GM13976 (cell line): ENCODE data around the gene ITGB8.

Source experiments
- DNase-seq: peaks from one replicate; pipeline ENCODE4 v3.0.0; 2012; ENCODE audit warnings: low spot score
- CTCF ChIP-seq: IDR thresholded peaks from 2 replicates; pipeline ENCODE4 v1.5.1; 2012; ENCODE audit warnings: borderline replicate concordance, mild to moderate bottlenecking; ENCODE audit not compliant: insufficient read depth; ENCODE audit errors: extremely low read depth, missing control alignments, control extremely low read depth
- in situ Hi-C: fragments of 300-500 bp; cut with MboI; formaldehyde crosslinking; loops from one replicate; pipeline ENCODE4 v1.12.0; 2022; ENCODE audit warnings: low sequenced_read_pairs, mixed read lengths, inconsistent platforms; ENCODE audit not compliant: unreplicated experiment

Gene ITGB8

GRCh38 chr7:20343205-20343604 is 12.5 kb downstream of the ITGB8 start:
- no peak for DNase-seq
- TF ChIP-seq CTCF = no peak
- in situ Hi-C loops = no loop called here

GRCh38 chr7:20343941-20344340 is 13.2 kb downstream of the ITGB8 start:
- in situ Hi-C loops = no loop called here
- no peak for DNase-seq

GRCh38 chr7:20344396-20344795 is 13.7 kb downstream of the ITGB8 start:
- in situ Hi-C loops = no loop called here

More at GRCh38 chr7:20343941-20344340, 13.2 kb downstream of the ITGB8 start:
- no peak for TF ChIP-seq CTCF

DNA sequence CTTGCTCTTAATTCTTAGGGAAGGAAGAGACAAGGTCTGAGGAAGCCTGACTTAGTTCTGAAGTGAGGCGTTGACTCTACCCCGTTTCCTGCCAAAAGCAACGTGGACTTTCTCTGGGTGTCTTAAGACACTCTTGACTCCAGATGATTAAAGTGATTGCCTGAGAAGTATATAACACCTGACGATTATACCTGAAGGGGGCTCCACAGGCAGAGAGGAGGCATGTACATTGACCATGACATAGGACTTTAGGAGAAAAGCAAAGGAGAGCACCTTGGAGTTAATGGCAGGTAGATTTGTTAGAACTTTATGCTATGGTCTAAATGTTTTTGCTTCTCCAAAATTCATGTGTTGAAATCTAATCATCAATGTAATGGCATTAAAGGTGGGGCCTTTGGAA is 15.9 kb downstream of the ITGB8 start:
- DNase-seq = no peak
- TF ChIP-seq CTCF = no peak
- in situ Hi-C loops = no loop called here

More at GRCh38 chr7:20344396-20344795, 13.7 kb downstream of the ITGB8 start:
- TF ChIP-seq CTCF = no peak
- DNase-seq = no peak

GRCh38 chr7:20347680-20348079 is 17.0 kb downstream of the ITGB8 start:
- TF ChIP-seq CTCF = no peak
- DNase-seq = no peak
- in situ Hi-C loops = no loop called here

DNA sequence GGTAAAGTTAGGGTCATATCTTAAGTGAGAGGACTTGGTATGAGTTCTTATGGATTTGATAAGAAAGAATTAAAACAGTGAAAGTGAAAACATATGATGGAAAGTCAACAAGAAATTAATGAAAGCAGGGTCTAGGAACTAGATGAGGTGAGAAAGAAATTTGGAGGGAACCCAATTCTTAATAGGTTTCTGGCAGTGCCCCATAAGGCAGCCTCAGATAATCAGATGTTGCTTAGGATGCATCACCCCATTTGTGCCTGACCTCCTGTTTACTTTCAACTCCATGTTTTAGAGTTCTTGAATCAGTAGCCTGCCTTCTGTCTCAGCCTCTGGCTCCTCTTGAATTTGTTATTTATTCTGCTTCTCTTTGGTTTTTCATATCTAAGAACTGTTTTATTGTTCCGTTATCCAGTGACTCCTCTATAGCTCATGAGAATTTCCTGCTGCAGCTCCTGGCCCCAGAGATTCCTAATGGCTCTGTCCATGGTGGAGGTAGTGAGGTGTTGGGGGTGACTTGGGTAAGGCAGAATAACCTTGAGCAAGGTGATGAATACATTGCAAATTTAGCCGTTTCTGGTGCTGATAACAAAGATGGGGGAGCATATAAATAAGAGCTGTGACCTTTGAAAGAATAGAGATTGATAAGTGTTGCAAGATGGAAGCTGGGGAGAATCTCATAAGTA is 17.6 kb downstream of the ITGB8 start:
- TF ChIP-seq CTCF = no peak
- in situ Hi-C loops = no loop called here
- no peak for DNase-seq

GRCh38 chr7:20350518-20350951 is 19.8 kb downstream of the ITGB8 start:
- no peak for TF ChIP-seq CTCF
- DNase-seq = no peak
- in situ Hi-C loops = no loop called here
